ENCODE results near the gene ST6GALNAC1.

The ST6GALNAC1 gene

GRCh38 chr17:76672270-76672851 is 28.8 kb upstream of the ST6GALNAC1 start:
- Histone ChIP-seq H3K27me3 (ENCODE audit: insufficient read depth, low read length) (no peaks in the 10 kb centered on the region), H3K36me3 (ENCODE audit: insufficient read depth, low read length) (no peaks in the 10 kb centered on the region), H3K4me3 (ENCODE audit: low read length) (peak overlapping the region; percentile 89), H3K9me3 (ENCODE audit: low read length) (no peaks in the 10 kb centered on the region), H2AFZ (ENCODE audit: low read depth, low read length) (peak overlapping the region; percentile 68), H3K4me1 (ENCODE audit: insufficient read depth, low read length) (peaks cover 9% of the 10 kb centered on the region)

GRCh38 chr17:76671912-76672262 is 28.3 kb upstream of the ST6GALNAC1 start:
- Histone ChIP-seq H3K9me3 (ENCODE audit: low read length) (no peaks in the 10 kb centered on the region), H3K4me3 (ENCODE audit: low read length) (peak overlapping the region; percentile 89), H3K27me3 (ENCODE audit: insufficient read depth, low read length) (no peaks in the 10 kb centered on the region), H3K36me3 (ENCODE audit: insufficient read depth, low read length) (no peaks in the 10 kb centered on the region), H3K4me1 (ENCODE audit: insufficient read depth, low read length) (peaks cover 9% of the 10 kb centered on the region), H2AFZ (ENCODE audit: low read depth, low read length) (peak overlapping the region; percentile 68)

GRCh38 chr17:76671123-76671911 is 27.8 kb upstream of the ST6GALNAC1 start:
- H3K9me3 ChIP-seq (ENCODE audit: low read length): no peaks in the 10 kb centered on the region

GRCh38 chr17:76670718-76671122 is 27.2 kb upstream of the ST6GALNAC1 start:
- no peak overlapping the region for H3K4me3 ChIP-seq (ENCODE audit: low read length)
- H3K9me3 ChIP-seq (ENCODE audit: low read length): no peaks in the 10 kb centered on the region
- peaks cover 9% of the 10 kb centered on the region for H3K4me1 ChIP-seq (ENCODE audit: insufficient read depth, low read length)
- H3K27me3 ChIP-seq (ENCODE audit: insufficient read depth, low read length): no peaks in the 10 kb centered on the region
- H3K36me3 ChIP-seq (ENCODE audit: insufficient read depth, low read length): no peaks in the 10 kb centered on the region
- peak overlapping the region; percentile 64 for H2AFZ ChIP-seq (ENCODE audit: low read depth, low read length)

More at GRCh38 chr17:76671123-76671911, 27.8 kb upstream of the ST6GALNAC1 start:
- H3K36me3 ChIP-seq (ENCODE audit: insufficient read depth, low read length): no peaks in the 10 kb centered on the region
- H3K4me1 ChIP-seq (ENCODE audit: insufficient read depth, low read length): peaks cover 9% of the 10 kb centered on the region
- H3K27me3 ChIP-seq (ENCODE audit: insufficient read depth, low read length): no peaks in the 10 kb centered on the region
- H2AFZ ChIP-seq (ENCODE audit: low read depth, low read length): peak overlapping the region; percentile 64
- peak overlapping the region; percentile 89 for H3K4me3 ChIP-seq (ENCODE audit: low read length)

GRCh38 chr17:76670020-76670717 is 26.6 kb upstream of the ST6GALNAC1 start:
- Histone ChIP-seq H3K9me3 (ENCODE audit: low read length) (no peaks in the 10 kb centered on the region), H3K27me3 (ENCODE audit: insufficient read depth, low read length) (no peaks in the 10 kb centered on the region), H2AFZ (ENCODE audit: low read depth, low read length) (peak overlapping the region; percentile 64), H3K4me3 (ENCODE audit: low read length) (no peak overlapping the region), H3K4me1 (ENCODE audit: insufficient read depth, low read length) (peaks cover 9% of the 10 kb centered on the region), H3K36me3 (ENCODE audit: insufficient read depth, low read length) (no peaks in the 10 kb centered on the region)

- H3K9me3 ChIP-seq (ENCODE audit: low read length): no peaks in the 10 kb centered on the region
- no peak overlapping the region for H3K4me3 ChIP-seq (ENCODE audit: low read length)
- no peaks in the 10 kb centered on the region for H3K27me3 ChIP-seq (ENCODE audit: insufficient read depth, low read length)
- H3K4me1 ChIP-seq (ENCODE audit: insufficient read depth, low read length): peaks cover 9% of the 10 kb centered on the region
- H2AFZ ChIP-seq (ENCODE audit: low read depth, low read length): no peak overlapping the region
- H3K36me3 ChIP-seq (ENCODE audit: insufficient read depth, low read length): no peaks in the 10 kb centered on the region
These were observed 24.4 kb upstream of the ST6GALNAC1 start for GRCh38 chr17:76667786-76668453.

GRCh38 chr17:76667491-76667755 is 23.9 kb upstream of the ST6GALNAC1 start:
- no peaks in the 10 kb centered on the region for H3K36me3 ChIP-seq (ENCODE audit: insufficient read depth, low read length)
- H3K4me1 ChIP-seq (ENCODE audit: insufficient read depth, low read length): peaks cover 8% of the 10 kb centered on the region
- no peak overlapping the region for H3K4me3 ChIP-seq (ENCODE audit: low read length)
- H3K9me3 ChIP-seq (ENCODE audit: low read length): no peaks in the 10 kb centered on the region
- no peaks in the 10 kb centered on the region for H3K27me3 ChIP-seq (ENCODE audit: insufficient read depth, low read length)
- H2AFZ ChIP-seq (ENCODE audit: low read depth, low read length): no peak overlapping the region

GRCh38 chr17:76660656-76661042 is 17.1 kb upstream of the ST6GALNAC1 start:
- Histone ChIP-seq H3K4me3 (ENCODE audit: low read length) (no peak overlapping the region), H3K9me3 (ENCODE audit: low read length) (no peaks in the 10 kb centered on the region), H3K27me3 (ENCODE audit: insufficient read depth, low read length) (peaks cover 12% of the 10 kb centered on the region), H3K4me1 (ENCODE audit: insufficient read depth, low read length) (peaks cover 6% of the 10 kb centered on the region), H3K36me3 (ENCODE audit: insufficient read depth, low read length) (no peaks in the 10 kb centered on the region), H2AFZ (ENCODE audit: low read depth, low read length) (no peak overlapping the region)

GRCh38 chr17:76659928-76660655 is 16.5 kb upstream of the ST6GALNAC1 start:
- Histone ChIP-seq H3K27me3 (ENCODE audit: insufficient read depth, low read length) (peaks cover 12% of the 10 kb centered on the region), H3K4me1 (ENCODE audit: insufficient read depth, low read length) (peaks cover 6% of the 10 kb centered on the region), H2AFZ (ENCODE audit: low read depth, low read length) (no peak overlapping the region), H3K36me3 (ENCODE audit: insufficient read depth, low read length) (no peaks in the 10 kb centered on the region), H3K4me3 (ENCODE audit: low read length) (no peak overlapping the region), H3K9me3 (ENCODE audit: low read length) (no peaks in the 10 kb centered on the region)

GRCh38 chr17:76658242-76658662 is 14.7 kb upstream of the ST6GALNAC1 start:
- H3K4me3 ChIP-seq (ENCODE audit: low read length): no peak overlapping the region
- H3K4me1 ChIP-seq (ENCODE audit: insufficient read depth, low read length): peaks cover 6% of the 10 kb centered on the region
- peaks cover 12% of the 10 kb centered on the region for H3K27me3 ChIP-seq (ENCODE audit: insufficient read depth, low read length)
- H2AFZ ChIP-seq (ENCODE audit: low read depth, low read length): no peak overlapping the region
- H3K36me3 ChIP-seq (ENCODE audit: insufficient read depth, low read length): no peaks in the 10 kb centered on the region
- no peaks in the 10 kb centered on the region for H3K9me3 ChIP-seq (ENCODE audit: low read length)

GRCh38 chr17:76657505-76658241 is 14.1 kb upstream of the ST6GALNAC1 start:
- Histone ChIP-seq H3K9me3 (ENCODE audit: low read length) (no peaks in the 10 kb centered on the region), H3K4me1 (ENCODE audit: insufficient read depth, low read length) (peaks cover 6% of the 10 kb centered on the region), H3K4me3 (ENCODE audit: low read length) (no peak overlapping the region), H2AFZ (ENCODE audit: low read depth, low read length) (no peak overlapping the region), H3K27me3 (ENCODE audit: insufficient read depth, low read length) (peaks cover 12% of the 10 kb centered on the region), H3K36me3 (ENCODE audit: insufficient read depth, low read length) (no peaks in the 10 kb centered on the region)

GRCh38 chr17:76654408-76654807 is 10.9 kb upstream of the ST6GALNAC1 start:
- Histone ChIP-seq H2AFZ (ENCODE audit: low read depth, low read length) (no peak overlapping the region), H3K9me3 (ENCODE audit: low read length) (peaks cover 2% of the 10 kb centered on the region), H3K4me3 (ENCODE audit: low read length) (no peak overlapping the region), H3K36me3 (ENCODE audit: insufficient read depth, low read length) (no peaks in the 10 kb centered on the region), H3K27me3 (ENCODE audit: insufficient read depth, low read length) (peaks cover 7% of the 10 kb centered on the region), H3K4me1 (ENCODE audit: insufficient read depth, low read length) (peaks cover 1% of the 10 kb centered on the region)

All from neuron (in vitro differentiated cells).